HG03575 (cell line): ENCODE results near the gene ASB2.

ENCODE experiments used
- ATAC-seq: cut with Tn5 transposase; IDR thresholded peaks from one replicate; pipeline ENCODE4 v1.9.1; 2021; ENCODE audit not compliant: unreplicated experiment, insufficient number of reproducible peaks, low FRiP score; ENCODE audit errors: extremely low read depth

ASB2 gene

DNA sequence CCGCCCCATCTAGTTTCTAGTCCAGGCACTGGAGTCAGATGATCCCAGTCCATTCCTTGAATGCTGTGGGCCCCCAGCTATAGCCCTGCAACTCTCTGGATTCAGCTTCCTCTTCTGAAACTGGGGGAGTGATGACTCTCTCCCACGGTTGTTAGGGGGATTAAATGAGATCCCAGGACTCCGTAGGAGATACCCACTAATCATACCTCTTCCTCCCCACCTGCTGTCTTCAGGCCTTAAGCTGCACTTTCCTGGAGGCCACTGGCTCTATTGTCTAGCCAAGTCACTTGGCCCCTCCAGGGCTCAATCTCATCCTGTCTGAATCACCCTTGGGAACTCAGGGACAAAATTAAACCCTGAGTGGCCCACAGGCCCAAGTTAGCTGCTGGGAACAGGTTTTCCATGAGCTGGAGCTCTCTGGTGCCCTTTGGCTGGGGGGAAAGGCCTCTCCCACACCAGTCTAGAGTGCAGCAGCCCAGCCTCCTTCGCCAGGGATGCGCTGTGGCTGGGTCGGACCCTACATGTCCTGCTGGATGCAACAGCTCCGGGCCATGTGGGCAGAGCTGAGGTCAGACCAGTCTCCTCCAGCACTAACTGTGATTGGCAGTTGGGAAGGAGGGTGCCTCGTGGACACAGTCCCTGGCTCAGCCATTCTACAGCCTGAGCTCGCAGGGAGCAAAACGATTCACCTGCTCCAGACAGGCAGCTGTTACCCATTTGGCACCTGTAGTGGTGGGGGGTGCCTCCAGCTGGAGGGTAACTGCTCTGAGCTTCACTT lies 6.0 kb upstream of the ASB2 start:
- ATAC-seq: no peak

DNA sequence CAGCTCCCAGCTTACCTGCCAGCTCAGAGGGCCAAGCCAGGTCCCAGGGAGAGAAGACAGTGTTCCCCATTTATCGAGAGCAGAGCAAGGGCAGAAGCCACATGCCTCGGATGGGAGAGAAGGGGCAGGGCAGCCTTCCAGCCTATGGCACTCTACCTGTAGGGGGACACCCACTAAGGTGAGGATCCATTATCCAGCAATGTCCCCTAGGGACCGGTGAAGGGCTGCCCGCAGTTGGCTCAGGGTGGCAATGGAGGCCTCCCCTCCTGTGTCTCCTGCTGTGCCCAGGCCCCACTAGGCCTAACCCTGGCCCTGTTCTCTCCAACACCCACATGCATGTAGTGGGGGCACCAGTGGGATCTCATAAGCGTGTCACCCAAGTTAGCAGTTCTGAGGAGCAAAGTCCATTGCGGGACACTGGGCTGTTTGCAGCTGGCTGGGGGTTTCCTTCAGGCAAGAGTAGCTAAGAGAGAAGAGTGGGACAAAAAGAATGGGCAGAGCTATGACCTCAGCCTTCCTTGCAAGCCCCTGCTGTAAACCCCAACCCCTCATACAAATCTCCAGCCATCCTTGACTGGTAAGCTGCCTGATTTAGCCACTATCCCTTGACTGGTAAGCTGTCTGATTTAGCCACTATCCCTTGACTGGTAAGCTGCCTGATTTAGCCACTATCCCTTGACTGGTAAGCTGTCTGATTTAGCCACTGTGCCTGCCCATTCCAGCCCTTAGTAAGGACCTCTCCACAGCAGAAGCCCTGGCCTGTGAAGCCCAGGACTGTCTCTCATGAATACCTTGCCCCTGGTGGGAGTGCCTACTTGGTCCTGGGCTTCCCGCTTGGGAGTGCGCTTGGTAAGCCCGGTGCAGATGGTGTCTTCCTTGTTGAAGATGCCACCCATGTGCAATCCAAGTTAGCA lies 5.2 kb upstream of the ASB2 start:
- no peak for ATAC-seq

DNA sequence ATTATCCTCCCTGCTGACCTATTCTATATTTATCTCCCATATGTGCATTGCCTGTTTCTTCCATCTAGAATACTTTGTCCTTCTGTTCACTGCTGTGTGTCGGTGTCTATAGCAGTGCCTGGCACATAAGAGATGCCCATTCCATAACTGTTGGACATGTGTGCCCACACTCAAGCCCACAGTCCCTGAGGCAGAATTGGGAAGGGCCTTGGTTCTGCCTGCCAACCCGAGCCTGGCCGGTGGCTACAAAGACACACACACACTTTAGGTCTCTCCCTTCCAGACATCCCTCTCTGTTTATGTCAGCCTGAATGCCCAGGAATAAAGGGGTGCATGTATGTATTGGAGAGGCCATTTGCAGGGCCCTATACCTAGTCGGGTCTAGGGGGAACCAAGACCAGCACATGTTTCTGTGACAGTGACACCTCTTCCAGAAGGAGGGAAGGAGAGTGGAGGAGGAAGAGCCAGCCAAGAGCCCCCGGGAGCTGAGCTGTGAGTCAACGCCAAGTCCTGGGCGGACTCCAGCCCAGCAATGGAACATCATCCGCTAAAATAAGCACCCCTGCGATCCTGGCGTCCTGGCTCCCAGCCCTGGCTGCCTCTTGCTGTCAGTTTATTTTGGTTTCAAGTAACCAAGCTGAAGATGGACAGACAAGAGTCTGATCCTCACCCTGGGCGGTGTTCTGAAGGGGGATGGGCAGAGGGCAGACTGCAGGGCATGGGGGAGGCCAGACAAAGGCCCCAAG lies 4.3 kb upstream of the ASB2 start:
- ATAC-seq: no peak

DNA sequence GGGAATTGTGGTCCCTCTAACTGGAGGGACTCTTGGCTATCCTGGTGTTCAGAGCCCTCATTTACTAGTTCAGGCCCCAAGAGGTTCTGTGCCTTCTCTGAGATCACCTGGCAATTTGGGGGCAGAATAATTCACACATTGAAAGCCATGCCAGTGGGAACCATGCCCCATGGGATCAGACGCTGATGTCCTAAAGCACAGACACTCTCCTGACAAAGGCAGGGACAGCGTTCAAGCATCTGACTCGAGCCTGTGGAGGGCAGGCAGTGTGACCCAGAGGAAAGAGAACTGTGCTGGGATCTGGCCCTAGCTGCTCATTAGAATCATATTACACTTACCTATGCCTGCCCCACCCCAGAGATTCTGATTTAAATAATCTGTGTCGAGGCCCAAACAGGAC lies 2.4 kb upstream of the ASB2 start:
- ATAC-seq: no peak

DNA sequence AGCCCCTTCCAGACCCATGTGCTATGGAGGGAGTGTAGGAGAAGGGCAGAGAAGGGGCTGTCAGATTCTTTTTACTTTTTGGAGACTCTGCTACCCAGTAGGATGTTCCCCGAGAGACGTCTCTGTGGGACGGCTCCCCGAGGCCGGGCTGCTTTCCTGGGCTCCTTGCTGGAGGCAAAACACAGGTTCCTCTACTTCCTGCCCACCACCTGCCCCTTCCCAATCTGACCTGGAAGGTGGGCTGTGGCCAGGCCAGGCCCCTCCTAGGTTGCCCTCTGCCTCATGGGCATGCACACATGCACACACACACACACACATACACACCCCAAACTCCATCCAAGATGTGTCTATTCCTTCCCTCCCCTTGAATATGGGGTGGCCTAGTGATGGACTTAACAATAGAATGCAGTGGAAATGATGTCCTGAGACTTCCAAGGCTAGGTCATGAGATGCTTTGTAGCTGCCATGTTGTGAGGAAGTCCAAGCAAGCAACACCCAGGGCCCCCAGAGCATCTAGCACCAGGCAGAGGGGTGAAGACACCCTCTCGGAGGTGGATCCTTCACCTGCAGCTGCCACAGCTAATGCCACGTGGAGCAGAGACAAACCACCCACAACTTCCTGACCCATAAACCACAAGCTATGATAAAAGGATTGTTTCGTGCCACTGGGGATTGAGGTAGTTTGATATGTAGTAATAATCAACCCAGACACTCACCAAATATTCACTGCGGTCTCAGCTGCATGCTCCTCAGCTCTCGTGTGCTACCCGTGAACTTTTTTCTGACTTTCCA lies 1.6 kb upstream of the ASB2 start:
- ATAC-seq: peak; percentile 30

DNA sequence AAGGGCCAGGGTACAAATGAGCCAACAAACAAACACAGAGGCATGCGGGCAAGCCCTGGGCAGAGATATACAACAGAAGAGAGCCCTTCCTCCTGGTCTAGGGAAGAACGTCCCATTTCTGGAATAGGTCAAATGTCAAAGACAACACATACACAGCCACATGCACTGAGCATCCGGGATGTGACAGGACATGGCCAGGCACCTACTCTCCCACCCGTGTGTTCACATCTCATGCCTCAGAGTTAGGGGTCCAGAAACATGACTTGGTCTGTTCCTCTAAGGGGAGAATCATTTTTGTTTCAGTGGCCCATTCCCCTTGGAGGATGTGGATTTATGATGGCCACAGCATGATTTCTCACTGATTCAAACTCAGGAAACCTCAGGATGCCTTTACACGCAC lies 801 bp upstream of the ASB2 start:
- no peak for ATAC-seq

DNA sequence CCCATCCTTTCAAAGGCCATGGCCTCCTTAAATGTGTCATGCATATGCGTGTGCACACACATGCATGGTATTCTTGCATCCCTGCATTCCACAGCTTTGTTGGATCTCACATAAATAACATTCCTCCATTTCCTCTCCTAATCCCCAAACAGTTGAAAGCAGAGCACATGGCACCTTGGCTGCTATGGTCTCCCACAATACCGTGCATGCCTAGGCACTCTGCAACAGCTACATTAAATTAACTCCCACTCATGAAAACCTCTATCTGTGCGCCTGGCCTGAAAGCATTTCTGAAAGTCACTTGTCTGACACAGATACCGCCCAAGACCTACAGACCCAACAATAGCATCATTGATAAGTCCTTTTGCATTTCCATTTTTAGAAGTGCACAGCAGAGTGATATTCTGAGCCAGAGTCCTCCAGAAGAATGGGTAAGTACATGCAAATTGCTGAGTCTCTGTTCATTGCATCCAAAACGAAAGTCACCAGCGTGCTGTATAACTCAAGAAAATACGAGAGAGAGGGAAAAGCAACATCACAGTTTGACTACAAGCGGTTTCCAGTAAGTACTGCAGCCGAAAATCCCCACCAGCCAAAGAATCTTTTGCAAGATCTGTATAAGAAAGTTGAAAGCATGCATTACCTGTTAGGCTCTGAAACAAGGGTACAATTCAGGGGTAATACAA lies 436 bp downstream of the ASB2 start:
- ATAC-seq: peak; percentile 58

DNA sequence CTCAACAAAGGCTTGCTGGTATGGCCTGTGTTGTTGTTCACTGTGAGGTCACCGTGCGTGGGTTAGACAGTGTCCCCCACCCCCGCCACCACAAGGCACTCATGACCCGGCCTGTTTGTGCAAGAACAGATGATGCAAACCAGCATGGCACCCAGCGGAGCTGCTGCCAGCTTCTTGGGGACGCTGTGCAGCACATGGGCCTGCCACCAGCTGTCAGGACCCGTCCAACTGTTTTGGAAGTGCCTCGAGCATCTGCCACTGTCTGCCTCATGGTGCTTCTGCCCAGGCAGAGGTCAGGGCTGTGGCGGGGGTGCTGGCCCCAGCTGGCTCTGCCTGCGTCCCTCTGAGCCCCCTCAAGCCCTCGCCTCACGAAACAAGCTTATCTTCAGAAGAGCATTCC lies 1.5 kb downstream of the ASB2 start:
- ATAC-seq: no peak

DNA sequence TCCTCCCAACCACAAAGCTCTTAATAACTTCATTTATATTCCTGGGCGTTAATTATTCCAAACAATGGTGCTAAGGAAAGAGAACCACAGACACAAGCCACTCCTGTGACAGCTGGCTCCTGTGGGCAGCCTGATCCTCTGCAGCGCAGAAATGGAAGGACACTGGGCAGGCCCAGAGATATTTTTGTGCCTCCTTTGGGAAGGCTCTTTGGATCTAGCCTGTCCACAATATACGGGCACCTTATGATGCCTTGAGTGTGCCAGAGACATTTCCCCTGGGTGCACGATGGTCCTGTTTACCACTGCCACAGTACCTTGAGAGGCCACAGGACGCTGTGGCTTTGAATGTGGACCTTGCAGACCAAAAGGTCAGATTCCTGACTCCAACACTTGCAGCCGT lies 2.1 kb downstream of the ASB2 start:
- ATAC-seq: no peak

DNA sequence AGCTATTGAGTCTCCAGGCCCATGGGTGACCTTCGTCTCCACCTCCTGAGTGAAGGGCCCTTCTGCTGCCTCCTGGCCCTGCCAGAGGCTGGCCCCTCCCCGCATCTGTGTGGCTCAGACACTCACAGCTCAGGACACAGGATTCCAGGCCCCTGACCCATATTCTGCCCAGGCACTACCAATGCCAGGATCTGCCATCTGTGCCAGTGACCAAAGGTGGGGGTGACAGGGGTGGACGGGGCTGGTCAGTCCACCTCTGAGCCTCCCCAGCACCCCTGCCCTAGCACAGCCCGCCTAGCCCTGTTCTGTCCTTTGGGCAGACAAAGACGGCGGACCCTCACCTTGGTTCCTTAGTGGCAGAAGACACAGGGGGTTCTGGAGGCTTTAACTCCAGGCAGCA lies 2.8 kb downstream of the ASB2 start:
- ATAC-seq: no peak

DNA sequence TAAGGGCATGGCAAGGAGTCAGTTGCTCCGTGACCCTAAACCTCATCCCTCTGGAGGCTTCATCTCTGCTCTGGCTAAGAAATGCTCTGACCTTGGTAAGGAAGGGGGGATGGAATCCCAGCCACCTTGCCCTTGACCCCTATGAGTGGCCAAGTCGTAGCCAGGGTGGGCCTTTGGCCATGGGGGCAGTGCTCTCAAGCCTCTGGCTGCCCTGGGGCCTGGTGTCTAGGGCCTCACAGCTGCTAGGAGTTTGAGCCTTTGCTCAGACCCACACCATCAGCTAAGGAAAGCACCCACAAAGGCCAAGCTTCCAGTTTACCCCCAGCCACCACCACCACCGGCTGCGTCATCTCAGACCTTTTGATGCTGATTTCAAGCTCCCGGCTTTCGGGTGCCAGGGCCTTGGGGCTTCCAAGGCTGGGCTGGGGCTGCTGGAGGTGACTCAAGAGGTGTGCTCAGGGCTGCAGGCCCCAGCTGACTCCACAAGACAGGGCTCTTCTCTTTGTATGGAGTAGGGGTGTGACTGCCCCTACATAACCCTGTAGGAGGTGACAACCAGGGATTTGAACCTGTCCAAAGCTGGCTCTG lies 3.7 kb downstream of the ASB2 start:
- no peak for ATAC-seq

DNA sequence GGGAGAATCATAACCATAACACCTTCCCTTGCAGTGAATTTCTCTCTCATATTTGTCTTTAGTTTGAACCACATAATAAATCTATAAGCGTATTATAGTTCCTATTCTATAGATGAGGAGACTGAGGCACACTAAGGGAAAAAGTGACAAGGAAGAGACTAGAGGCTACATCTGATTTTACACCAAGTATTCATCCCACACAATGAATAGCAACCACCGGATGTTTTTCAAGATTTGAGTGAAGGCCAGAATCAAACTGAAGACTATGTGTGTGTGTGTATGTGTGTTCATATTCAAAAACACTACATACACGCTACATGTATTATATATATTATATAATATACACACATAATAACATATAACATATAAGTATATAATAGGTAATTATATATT lies 4.7 kb downstream of the ASB2 start:
- ATAC-seq: no peak

DNA sequence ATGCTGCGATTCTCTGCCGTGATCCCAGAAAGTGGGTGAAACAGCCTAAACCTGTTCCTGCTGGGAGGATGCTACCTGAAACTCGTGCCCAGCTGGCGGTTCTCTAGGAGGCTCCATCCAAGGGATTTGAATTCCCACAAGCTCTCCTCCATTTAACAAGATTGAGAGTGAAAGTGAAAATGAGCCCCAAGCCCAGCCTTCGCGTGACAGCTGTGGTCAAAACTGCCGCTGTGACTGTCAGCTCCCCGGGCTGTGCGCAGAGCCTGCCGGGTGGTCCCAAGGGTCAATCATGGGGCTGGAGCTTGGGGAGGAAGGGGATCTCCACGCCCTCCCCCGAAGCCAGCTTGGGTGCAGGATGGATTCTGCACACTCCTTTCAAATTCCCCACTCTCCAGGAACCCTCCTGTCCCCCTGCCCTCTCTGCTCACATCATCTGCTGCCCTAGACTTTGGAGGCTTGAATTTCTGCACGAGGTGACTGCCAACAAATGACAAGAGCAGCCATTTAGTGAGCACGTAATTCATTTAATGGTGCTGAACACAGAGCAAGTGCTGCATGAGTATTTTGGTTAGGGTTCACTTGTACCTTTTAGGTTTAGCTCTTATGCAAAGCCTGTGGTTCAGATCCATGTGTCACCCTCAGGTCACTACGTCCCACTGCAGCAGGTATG lies 5.3 kb downstream of the ASB2 start:
- ATAC-seq: no peak

DNA sequence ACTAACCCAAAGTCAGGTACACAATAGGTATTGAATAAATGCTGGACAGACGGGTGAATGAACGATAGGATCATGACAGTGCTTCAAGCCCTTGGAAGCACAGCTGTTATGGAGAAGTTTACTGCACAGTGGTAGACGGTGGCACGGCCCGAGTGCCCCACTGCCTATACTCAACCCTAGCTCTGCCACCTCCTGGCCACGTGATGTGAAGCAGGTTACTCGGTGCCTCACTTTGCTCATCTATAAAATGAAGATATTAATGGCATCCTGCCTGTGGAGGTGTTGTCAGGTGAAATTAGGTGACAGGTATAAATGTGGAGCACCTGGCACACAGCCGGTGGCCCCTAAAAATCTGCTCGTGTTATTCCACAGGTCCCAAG lies 5.8 kb downstream of the ASB2 start:
- ATAC-seq: no peak

DNA sequence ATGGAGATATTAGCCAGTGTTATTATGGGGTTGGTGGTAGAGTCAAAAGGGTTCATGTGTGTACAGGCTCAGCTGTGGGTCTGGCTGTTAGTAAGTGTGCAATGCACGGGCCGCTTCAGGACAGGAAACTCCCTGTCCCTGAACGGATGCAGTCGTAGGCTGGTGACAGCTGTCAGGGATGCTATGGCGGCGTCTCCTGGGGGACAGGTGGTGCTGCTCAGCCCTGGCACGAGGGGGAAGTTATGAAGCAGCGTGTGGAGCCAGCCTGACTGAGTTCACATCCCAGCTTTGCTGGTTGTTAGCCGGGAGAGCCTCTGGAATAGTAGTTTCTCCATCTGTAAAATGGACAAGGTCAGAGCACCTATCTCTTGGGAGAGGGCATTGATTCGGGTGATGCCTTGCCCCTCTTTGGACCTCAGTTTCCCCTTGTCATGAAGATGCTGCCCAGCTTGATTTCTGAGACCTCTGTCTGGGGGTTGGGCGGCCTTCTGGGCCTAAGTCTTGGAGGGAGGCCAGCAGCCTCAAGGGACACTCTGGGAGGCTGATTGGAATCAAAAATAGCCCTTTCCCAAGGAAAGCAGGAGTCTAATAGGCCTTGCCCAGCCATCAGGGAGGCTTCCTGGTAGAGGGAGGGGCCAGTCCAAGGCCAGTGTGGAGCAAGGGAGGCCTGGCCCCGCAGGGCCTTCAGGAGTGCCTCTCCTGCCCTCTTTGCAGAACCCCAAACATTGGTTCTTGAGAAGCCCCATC lies 7.1 kb downstream of the ASB2 start:
- no peak for ATAC-seq

DNA sequence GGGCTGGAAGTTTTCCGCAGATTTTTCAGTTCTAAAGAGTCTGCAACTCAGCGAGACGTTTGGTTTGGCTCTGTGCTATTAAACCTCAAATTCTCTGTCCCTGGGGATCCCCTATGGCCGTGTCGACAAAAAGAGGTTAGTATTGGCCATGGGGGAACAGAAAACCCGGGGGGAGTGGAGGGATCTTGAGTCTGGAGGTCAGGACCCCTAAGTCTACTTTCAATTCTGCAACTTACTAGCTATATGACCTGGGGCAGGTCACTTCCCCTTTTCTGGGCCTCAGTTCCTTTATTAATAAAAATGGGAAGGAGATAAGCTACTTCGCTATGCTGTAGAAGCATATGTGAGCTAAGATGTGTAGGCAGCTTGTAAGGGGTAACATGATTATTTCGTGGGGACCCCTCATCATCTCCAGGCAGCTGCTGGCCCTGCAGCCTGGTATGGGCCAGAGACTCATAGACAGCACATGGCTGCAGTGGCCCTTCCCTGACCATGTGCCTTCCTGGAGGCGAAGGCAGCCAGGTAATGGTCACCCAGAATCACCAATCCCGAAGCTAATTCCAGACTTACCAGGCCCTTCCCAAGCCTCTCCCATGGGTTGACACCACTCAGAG lies 8.6 kb downstream of the ASB2 start:
- ATAC-seq: peak; percentile 28
